ENCODE measurements around the gene CACNA2D3.

- TF ChIP-seq POLR2A (IDR thresholded peaks at IDR 0.05) (no peak), CTCF (IDR thresholded peaks at IDR 0.05) (no peak), POLR2AphosphoS5 (IDR thresholded peaks at IDR 0.05) (no peak)
Measured at GRCh38 chr3:54324103-54324502, 201.8 kb downstream of the CACNA2D3 start.

All from upper lobe of left lung (tissue), 4 donors.